Right lobe of liver (tissue), 6 donors: Measurements from ENCODE around the gene DCAF15. TPM values are rescaled to one million over a fixed set of nuclear protein-coding genes. Genes with fewer than 3 reads are reported as not detected.

ENCODE experiments used
- ATAC-seq, 4 donors: fragments of 200-7000 bp; cut with Tn5 transposase; one replicate each; pipeline ENCODE4 v1.9.1; 2020; ENCODE audit warnings: mild to moderate bottlenecking in 4 of 4, moderate library complexity in 4 of 4
- DNase-seq, 3 donors: peaks; one replicate each; pipeline ENCODE4 v3.0.0-alpha.2; 2020
- H3K27ac ChIP-seq, 3 donors: fragments of 200-600 bp; one replicate each; pipeline ENCODE4 v1.8.0; 2022
- H3K27me3 ChIP-seq, 2 donors: fragments of 200-600 bp; one replicate each; pipeline ENCODE4 v1.8.0; 2022
- H3K36me3 ChIP-seq, 4 donors: fragments of 200-600 bp; sonication (generic) in 1 of 4; one replicate each; pipeline versions ENCODE4 v1.5.1 to v1.8.0; 2017 to 2022; ENCODE audit warnings: control low read depth in 1 of 4
- H3K4me1 ChIP-seq, 4 donors: fragments of 200-600 bp; sonication (generic) in 1 of 4; one replicate each; pipeline versions ENCODE4 v1.5.1 to v1.8.0; 2017 to 2022; ENCODE audit warnings: control low read depth in 1 of 4
- H3K4me3 ChIP-seq, 3 donors: fragments of 200-600 bp; one replicate each; pipeline ENCODE4 v1.8.0; 2022
- H3K9me3 ChIP-seq, 4 donors: fragments of 200-600 bp; sonication (generic) in 1 of 4; one replicate each; pipeline versions ENCODE4 v1.5.1 to v1.8.0; 2017 to 2022; ENCODE audit warnings: control low read depth in 1 of 4
- POLR2A ChIP-seq: fragments of 450-650 bp; IDR thresholded peaks from one replicate; pipeline ENCODE4 v1.6.1; 2017; ENCODE audit warnings: antibody characterized with exemption, mild to moderate bottlenecking
- WGBS: methylation state at CpG from one replicate; pipeline ENCODE4 v1.1.6; 2018; ENCODE audit warnings: low coverage, low lambda C conversion rate; ENCODE audit not compliant: insufficient coverage; ENCODE audit errors: missing lambda C conversion rate; 5-methylcytosine and 5-hydroxymethylcytosine counted together
- intact Hi-C, 2 donors: fragments of 100-400 bp; cut with DNase I; formaldehyde crosslinking; loops; one replicate each; pipeline versions ENCODE4 v1.11.2 to v1.14.1; 2022
- total RNA-seq, 6 experiments: library from RNA; depleted of rRNA in 2 of 6; stranded (reverse); fragments of >200 nt in 2 of 6; fragmentation: NEBNext Ultra II Directional in 3 of 6; extraction: Animal tissue kit (Norgen Biotek cat#: 25700) in 3 of 6; gene quantifications; one replicate each; pipeline versions ENCODE4 v1.1.0 to v1.2.4, GENCODE V29; 2016 to 2023
- TF ChIP-seq, protein P1 (sequence below), 4 donors: fragments of 200-600 bp in 3 of 4; fragments of 450-650 bp in 1 of 4; IDR thresholded peaks; one replicate each; pipeline versions ENCODE4 v1.5.1 to v1.8.0; 2016 to 2022; ENCODE audit warnings: antibody characterized with exemption in 4 of 4, mild to moderate bottlenecking in 2 of 4
- donor health status: DM: no; HTN: yes; CAD: no.
- donor health status: DM: no; HTN: no; CAD: no.
- donor health status: DM: no; HTN: no; CAD: no.
- donor health status: DM: no; HTN: yes; CAD: no.
- donor health status: DM: no; HTN: yes; CAD: no.

The DCAF15 gene
- total RNA-seq, 6 experiments from 2014 or later = 5.6 to 8.7 (median 7.7) TPM

- TF ChIP-seq POLR2A = no peak
- TF ChIP-seq, protein P1, sequence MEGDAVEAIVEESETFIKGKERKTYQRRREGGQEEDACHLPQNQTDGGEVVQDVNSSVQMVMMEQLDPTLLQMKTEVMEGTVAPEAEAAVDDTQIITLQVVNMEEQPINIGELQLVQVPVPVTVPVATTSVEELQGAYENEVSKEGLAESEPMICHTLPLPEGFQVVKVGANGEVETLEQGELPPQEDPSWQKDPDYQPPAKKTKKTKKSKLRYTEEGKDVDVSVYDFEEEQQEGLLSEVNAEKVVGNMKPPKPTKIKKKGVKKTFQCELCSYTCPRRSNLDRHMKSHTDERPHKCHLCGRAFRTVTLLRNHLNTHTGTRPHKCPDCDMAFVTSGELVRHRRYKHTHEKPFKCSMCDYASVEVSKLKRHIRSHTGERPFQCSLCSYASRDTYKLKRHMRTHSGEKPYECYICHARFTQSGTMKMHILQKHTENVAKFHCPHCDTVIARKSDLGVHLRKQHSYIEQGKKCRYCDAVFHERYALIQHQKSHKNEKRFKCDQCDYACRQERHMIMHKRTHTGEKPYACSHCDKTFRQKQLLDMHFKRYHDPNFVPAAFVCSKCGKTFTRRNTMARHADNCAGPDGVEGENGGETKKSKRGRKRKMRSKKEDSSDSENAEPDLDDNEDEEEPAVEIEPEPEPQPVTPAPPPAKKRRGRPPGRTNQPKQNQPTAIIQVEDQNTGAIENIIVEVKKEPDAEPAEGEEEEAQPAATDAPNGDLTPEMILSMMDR (IDR thresholded peaks at IDR 0.05) = no peak
- H3K9me3 ChIP-seq = no peaks in the 10 kb centered on the region
- DNase-seq = no peak
- no peak overlapping the region for H3K4me3 ChIP-seq
- 67% methylated on average over 1 of the region's 22 CpGs for WGBS
- no peaks in the 10 kb centered on the region for H3K4me1 ChIP-seq
- H3K27me3 ChIP-seq = no peaks in the 10 kb centered on the region
- ATAC-seq = no peak
- intact Hi-C loops = no loop called here
- no peak overlapping the region for H3K27ac ChIP-seq
- no peaks in the 10 kb centered on the region for H3K36me3 ChIP-seq
Observed at GRCh38 chr19:13935765-13936510, 16.4 kb upstream of the DCAF15 start.

DNA sequence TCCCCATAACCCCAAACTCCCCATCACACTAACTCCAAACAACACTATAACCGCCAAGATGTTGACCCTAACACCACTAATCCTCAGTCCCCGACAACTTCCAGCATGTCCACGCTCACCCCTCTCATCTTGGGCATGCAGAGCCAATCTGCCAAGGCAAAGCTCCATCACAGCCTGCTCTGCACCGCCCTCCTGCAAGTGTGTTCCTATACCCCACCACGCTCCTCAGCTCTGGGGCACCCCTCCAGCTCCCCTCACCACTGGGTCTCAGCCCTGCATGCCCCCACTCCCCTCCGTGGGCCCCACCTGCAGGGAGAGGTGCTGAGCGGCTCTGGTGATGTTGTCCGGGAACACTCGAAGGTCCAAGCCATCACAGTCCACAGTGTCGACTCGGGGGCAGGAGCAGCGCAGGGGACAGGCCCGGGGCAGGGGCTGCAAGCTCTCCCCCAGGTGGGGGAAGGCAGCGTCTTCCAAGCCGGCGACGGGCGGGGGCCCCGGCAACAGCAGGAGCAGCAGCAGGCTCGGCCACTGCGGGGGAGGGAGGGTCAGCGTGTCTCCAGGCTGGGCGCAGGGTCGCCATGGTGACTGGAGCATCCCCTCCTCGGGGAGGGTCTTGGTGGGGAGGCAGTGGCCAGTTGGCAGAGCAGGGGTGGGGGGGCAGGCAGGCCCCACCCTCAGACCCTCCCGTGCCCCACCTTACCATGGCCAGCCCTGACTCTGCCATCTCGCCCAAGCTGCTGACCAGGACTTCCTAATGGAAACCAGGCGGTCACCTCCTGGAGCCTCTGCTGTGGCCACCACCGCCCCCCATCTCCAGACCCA, 14.6 kb upstream of the DCAF15 start:
- H3K27ac ChIP-seq = no peak overlapping the region
- TF ChIP-seq, protein P1 (IDR thresholded peaks at IDR 0.05) = no peak
- TF ChIP-seq POLR2A = no peak
- no peak for DNase-seq
- no peaks in the 10 kb centered on the region for H3K36me3 ChIP-seq
- WGBS = 22% methylated on average over 9 of the region's 29 CpGs
- no peaks in the 10 kb centered on the region for H3K4me1 ChIP-seq
- no peak overlapping the region for H3K4me3 ChIP-seq
- ATAC-seq = peak in 1 of 4 donors; percentile 20
- intact Hi-C loops = no loop called here
- H3K27me3 ChIP-seq = no peaks in the 10 kb centered on the region
- H3K9me3 ChIP-seq = no peaks in the 10 kb centered on the region

DNA sequence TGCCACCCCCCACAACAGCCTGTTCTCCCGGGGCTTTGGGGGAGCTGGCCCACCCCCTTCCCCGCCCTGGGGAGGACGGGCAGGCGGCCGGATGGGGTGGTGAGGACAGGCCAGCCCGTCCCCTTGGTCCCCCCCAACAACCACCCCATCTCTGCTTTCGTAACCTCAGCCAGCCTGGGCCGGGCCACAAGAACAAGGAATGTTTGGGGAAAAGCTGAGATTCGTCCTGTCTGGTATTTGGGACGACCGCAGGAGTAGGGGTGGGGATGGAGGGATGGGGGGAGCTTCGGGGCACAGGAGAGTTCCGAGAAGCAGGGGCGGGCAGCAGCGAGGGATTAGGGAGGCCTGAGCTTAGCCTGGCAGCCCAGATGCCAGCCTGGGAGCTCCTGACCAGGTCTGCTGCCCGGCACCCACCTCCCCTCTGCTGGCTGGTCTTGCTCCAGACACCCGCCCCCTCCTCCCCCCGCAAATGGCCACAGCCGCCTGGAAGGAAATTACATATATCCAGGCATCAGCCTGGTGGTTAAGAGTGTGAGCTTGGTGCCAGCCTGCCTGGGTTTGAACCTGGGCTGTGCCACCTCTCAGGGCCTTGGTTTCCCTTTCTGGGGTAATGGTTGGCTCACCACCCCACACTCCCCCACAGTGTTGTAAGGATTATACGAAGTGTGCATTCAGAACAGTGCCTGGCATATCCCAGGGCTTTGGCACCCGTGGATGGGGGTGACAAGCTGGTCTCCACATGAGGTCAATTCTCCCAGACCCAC, 13.8 kb upstream of the DCAF15 start, which contains the start of gene PODNL1:
PODNL1 (minus strand) TSS at position 117 of the 764 bp plus-strand sequence. CDS start 236 bp downstream, outside the sequence.
- no peak for TF ChIP-seq POLR2A
- TF ChIP-seq, protein P1 (IDR thresholded peaks at IDR 0.05) = no peak
- Histone ChIP-seq H3K36me3 (no peaks in the 10 kb centered on the region), H3K9me3 (no peaks in the 10 kb centered on the region), H3K27me3 (no peaks in the 10 kb centered on the region), H3K4me3 (no peak within 1 kb of the TSS), H3K27ac (no peak within 1 kb of the TSS), H3K4me1 (no peaks in the 10 kb centered on the region)
- intact Hi-C loops = no loop called here
- 48% methylated on average over 11 of the region's 21 CpGs for WGBS
- ATAC-seq (no peak), DNase-seq (no peak)

- WGBS = 100% methylated on average over 1 of the region's 1 CpG
- TF ChIP-seq, protein P1 (IDR thresholded peaks at IDR 0.05) = no peak
- TF ChIP-seq POLR2A = no peak
- H3K36me3 ChIP-seq = no peaks in the 10 kb centered on the region
- intact Hi-C loops = no loop called here
- ATAC-seq (no peak), DNase-seq (no peak)
- no peaks in the 10 kb centered on the region for H3K27me3 ChIP-seq
- H3K4me1 ChIP-seq = no peaks in the 10 kb centered on the region
- H3K9me3 ChIP-seq = no peaks in the 10 kb centered on the region
- H3K27ac ChIP-seq = no peak overlapping the region
- no peak overlapping the region for H3K4me3 ChIP-seq
Observed at GRCh38 chr19:13942023-13942684, 10.2 kb upstream of the DCAF15 start.
